Ovary (tissue), 9 donors: Measurements from ENCODE around the gene GULP1. TPM values are rescaled to one million over a fixed set of nuclear protein-coding genes. Genes with fewer than 3 reads are reported as not detected.

ENCODE experiments used
- DNase-seq, 5 donors: peaks; one replicate each; pipeline ENCODE4 v3.0.0-alpha.2; 2019 to 2020
- H3K27ac ChIP-seq, 2 donors: fragments of 200-600 bp; one replicate each; pipeline versions ENCODE4 v1.5.1 to v1.8.0; 2019 to 2022
- H3K27me3 ChIP-seq: fragments of 200-600 bp; one replicate; pipeline ENCODE4 v1.8.0; 2022
- H3K36me3 ChIP-seq: fragments of 200-600 bp; sonication (generic); one replicate; pipeline ENCODE4 v1.5.1; 2019
- H3K4me1 ChIP-seq: one replicate; pipeline ENCODE4 v1.8.1; 2013; ENCODE audit warnings: mild to moderate bottlenecking, moderate library complexity; ENCODE audit not compliant: insufficient read depth
- H3K4me3 ChIP-seq: fragments of 200-600 bp; sonication (generic); one replicate; pipeline ENCODE4 v1.5.1; 2017
- H3K9me3 ChIP-seq, 2 donors: fragments of 200-600 bp in 1 of 2; sonication (generic) in 1 of 2; one replicate each; pipeline versions ENCODE4 v1.5.1 to v1.8.1; 2013 to 2019; ENCODE audit warnings: mild to moderate bottlenecking in 1 of 2, moderate library complexity in 1 of 2
- EP300 ChIP-seq: sonication (generic); formaldehyde crosslinking; IDR thresholded peaks from one replicate; pipeline ENCODE4 v1.6.1; 2017; ENCODE audit warnings: antibody characterized with exemption
- POLR2A ChIP-seq: fragments of 450-650 bp; IDR thresholded peaks from one replicate; pipeline ENCODE4 v1.6.1; 2017; ENCODE audit warnings: antibody characterized with exemption, mild to moderate bottlenecking, moderate library complexity
- WGBS, 3 donors: extraction: QIAGEN DNeasy Blood & Tissue Kit in 1 of 3; methylation state at CpG; one replicate each; pipeline versions ENCODE4 v1.1.5 to v1.1.7; 2013 to 2017; 5-methylcytosine and 5-hydroxymethylcytosine counted together
- intact Hi-C, 4 donors: fragments of 100-400 bp; cut with DNase I; formaldehyde crosslinking; loops; one replicate each; pipeline versions ENCODE4 v1.11.0 to v1.15.1; 2022 to 2023
- polyA plus RNA-seq, 2 donors: library from polyadenylated mRNA; stranded (reverse); fragments of 200-250 nt in 1 of 2; fragments of 350-450 nt in 1 of 2; fragmentation: Illumina TruSeq in 1 of 2; extraction: RNeasy Lipid Tissue Mini Kit (QIAGEN cat#74804) in 1 of 2; gene quantifications; one replicate each; pipeline ENCODE4 v1.2.3, GENCODE V29; 2013 to 2014
- total RNA-seq, 7 donors: library from RNA; depleted of rRNA in 2 of 7; stranded (reverse); fragments of >200 nt in 2 of 7; fragmentation: NEBNext Ultra II Directional in 3 of 7; extraction: Animal tissue kit (Norgen Biotek cat#: 25700) in 3 of 7; gene quantifications; one replicate each; pipeline versions ENCODE4 v1.1.0 to v1.2.4, GENCODE V29; 2016 to 2023
- TF ChIP-seq, protein P1 (sequence below), 3 donors: fragments of 450-650 bp in 2 of 3; fragments of 200-600 bp in 1 of 3; IDR thresholded peaks; one replicate each; pipeline versions ENCODE4 v1.5.1 to v1.8.0; 2016 to 2022; ENCODE audit warnings: antibody characterized with exemption in 3 of 3, mild to moderate bottlenecking in 1 of 3
- donor health status: DM: no; HTN: no; CAD: no; lungs with moderate emphysema.
- donor health status: DM: no; HTN: no; CAD: no.
- donor health status: Bipolar disorder and iron deficiency.
- donor health status: DM: yes; HTN: yes; CAD: no.
- donor health status: DM: no; HTN: no; CAD: no.
- donor health status: DM: yes; HTN: yes; CAD: no.

Gene GULP1
- total and polyA plus RNA-seq, 9 donors, result 22.3 to 57.7 (median 42.9) TPM

DNA sequence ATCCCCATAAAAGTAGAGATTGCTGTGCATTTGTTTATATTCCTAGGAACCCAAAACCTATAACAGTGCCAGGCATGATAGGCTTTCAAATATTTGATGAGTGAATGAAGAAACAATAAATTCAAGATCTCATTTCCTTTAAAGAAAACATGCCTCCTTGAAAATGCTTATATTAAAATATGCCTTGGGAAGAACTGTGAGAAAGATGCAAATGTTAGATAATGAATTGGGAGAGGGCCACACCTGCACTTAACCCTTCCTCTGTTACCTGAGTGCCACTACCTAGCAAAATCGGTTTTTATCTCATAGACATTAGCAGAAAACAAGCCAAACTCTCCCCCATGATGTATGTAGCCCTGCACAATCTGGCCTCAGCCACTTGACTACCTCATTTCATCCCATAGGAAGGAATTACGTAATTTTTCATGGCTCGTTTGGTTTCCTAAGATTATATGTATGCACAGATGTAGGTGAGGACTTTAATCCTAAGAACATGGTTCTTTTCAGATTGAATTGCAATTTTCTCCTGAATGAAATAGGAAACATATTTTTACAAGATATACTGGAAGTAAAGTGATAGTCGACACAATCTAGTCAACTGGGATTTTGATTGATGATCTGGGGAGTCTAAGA, 25.2 kb downstream of the GULP1 start:
- Histone ChIP-seq H3K4me1 (no peaks in the 10 kb centered on the region), H3K27me3 (no peaks in the 10 kb centered on the region), H3K4me3 (no peak overlapping the region), H3K9me3 (no peaks in the 10 kb centered on the region), H3K36me3 (no peaks in the 10 kb centered on the region), H3K27ac (no peak overlapping the region)
- WGBS, 3 donors, result 82 to 96% (median 87%) methylated on average over 4 of the region's 4 CpGs
- intact Hi-C loops, result no loop called here
- DNase-seq, result no peak
- no peak for TF ChIP-seq POLR2A
- TF ChIP-seq, protein P1, sequence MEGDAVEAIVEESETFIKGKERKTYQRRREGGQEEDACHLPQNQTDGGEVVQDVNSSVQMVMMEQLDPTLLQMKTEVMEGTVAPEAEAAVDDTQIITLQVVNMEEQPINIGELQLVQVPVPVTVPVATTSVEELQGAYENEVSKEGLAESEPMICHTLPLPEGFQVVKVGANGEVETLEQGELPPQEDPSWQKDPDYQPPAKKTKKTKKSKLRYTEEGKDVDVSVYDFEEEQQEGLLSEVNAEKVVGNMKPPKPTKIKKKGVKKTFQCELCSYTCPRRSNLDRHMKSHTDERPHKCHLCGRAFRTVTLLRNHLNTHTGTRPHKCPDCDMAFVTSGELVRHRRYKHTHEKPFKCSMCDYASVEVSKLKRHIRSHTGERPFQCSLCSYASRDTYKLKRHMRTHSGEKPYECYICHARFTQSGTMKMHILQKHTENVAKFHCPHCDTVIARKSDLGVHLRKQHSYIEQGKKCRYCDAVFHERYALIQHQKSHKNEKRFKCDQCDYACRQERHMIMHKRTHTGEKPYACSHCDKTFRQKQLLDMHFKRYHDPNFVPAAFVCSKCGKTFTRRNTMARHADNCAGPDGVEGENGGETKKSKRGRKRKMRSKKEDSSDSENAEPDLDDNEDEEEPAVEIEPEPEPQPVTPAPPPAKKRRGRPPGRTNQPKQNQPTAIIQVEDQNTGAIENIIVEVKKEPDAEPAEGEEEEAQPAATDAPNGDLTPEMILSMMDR (IDR thresholded peaks at IDR 0.05), result no peak

DNA sequence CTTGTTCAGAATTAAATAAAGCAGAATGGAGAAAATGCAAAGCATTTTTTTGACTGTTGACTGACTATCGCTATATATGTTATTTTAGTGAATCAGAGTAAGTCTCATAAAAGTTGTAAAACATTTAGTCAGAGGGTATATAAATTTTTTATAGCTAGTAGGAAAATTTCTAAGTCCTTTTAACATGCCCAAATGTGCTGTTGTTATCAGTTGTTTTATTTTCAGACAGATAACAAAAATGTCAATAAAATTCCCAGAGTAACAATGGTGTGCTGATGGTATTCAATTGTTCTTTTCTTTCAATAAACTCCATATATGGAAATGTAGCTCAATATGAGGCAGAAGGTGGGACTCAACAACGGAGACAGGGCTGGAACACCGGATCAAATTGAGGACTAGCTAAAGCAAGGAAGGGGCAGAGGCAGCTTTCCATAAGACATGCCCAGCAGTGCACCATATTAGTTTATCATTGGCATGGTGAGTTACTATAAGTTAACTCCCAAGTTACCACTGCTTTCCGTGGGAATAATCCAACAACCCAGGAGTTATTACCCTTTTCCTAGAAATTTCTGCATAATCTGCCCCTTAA, 26.6 kb downstream of the GULP1 start:
- no peak for DNase-seq
- no peaks in the 10 kb centered on the region for H3K27me3 ChIP-seq
- 72 to 83% (median 82%) methylated on average over 4 of the region's 4 CpGs for WGBS, 3 donors
- intact Hi-C loops, result no loop called here
- TF ChIP-seq, protein P1 (IDR thresholded peaks at IDR 0.05), result no peak
- TF ChIP-seq EP300, result no peak
- H3K9me3 ChIP-seq, result no peaks in the 10 kb centered on the region
- H3K4me1 ChIP-seq, result no peaks in the 10 kb centered on the region
- no peak overlapping the region for H3K27ac ChIP-seq
- no peak overlapping the region for H3K4me3 ChIP-seq
- H3K36me3 ChIP-seq, result no peaks in the 10 kb centered on the region

DNA sequence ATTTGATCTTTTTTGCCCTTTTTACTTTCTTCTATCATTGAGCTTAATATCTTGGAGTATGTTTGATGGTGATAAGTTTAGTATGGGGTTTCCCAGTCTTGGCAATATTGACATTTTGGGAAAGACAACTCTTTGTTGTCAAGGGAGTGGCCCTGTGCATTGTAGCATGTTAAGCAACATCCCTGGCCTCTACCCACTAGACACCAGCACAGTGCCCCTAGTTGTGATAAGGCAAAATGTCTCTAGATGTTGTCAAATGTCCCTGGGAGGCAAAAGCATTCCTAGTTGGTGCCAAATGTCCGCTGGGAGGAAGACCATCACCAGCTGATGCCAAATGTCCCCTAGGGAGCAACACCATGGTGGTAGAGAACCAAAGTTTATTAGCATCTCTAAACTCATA, 28.2 kb downstream of the GULP1 start:
- no peak overlapping the region for H3K27ac ChIP-seq
- no peak overlapping the region for H3K4me3 ChIP-seq
- no peaks in the 10 kb centered on the region for H3K36me3 ChIP-seq
- H3K9me3 ChIP-seq, result no peaks in the 10 kb centered on the region
- no peaks in the 10 kb centered on the region for H3K4me1 ChIP-seq
- WGBS, 3 donors, result 93 to 97% (median 96%) methylated on average over 1 of the region's 1 CpG
- DNase-seq, result no peak
- H3K27me3 ChIP-seq, result no peaks in the 10 kb centered on the region
- intact Hi-C loops, result no loop called here
- TF ChIP-seq POLR2A (no peak), EP300 (no peak)
- TF ChIP-seq, protein P1 (IDR thresholded peaks at IDR 0.05), result no peak

DNA sequence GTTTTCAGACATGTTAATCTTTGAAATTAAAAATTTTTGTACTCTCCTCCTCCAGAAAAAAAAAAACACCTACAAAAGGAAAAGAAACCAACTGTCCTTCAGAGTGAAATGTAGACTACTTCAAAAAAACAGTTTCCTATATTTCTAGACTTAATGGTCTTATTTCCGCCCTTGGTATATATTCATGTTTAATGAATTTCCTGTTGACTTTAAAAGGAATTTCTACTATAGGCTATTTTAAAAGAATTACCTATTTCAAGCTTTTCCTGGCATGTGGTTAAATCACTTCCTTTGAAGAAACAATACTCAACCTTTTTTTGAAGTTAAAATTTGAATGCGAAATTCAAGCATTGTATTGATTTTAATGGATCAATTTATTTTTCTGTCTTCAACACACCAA, 29.2 kb downstream of the GULP1 start:
- Histone ChIP-seq H3K27me3 (no peaks in the 10 kb centered on the region), H3K27ac (no peak overlapping the region), H3K4me1 (no peaks in the 10 kb centered on the region), H3K36me3 (no peaks in the 10 kb centered on the region), H3K9me3 (no peaks in the 10 kb centered on the region), H3K4me3 (no peak overlapping the region)
- DNase-seq, result no peak
- 71 to 96% (median 92%) methylated on average over 2 of the region's 2 CpGs for WGBS, 3 donors
- TF ChIP-seq, protein P1 (IDR thresholded peaks at IDR 0.05), result no peak
- TF ChIP-seq EP300, result no peak
- TF ChIP-seq POLR2A, result no peak
- intact Hi-C loops, result no loop called here
